ENCODE data around the gene CCDC60. TPM values are rescaled to one million over a fixed set of nuclear protein-coding genes. Genes with fewer than 3 reads are reported as not detected.

Gene CCDC60
- total RNA-seq, 3 donors from 2014 or later = not detected

GRCh38 chr12:119307747-119308146, 26.8 kb upstream of the CCDC60 start:
- TF ChIP-seq POLR2A (IDR thresholded peaks at IDR 0.05) = no peak
- no peak for TF ChIP-seq CTCF (IDR thresholded peaks at IDR 0.05)
- no peak for TF ChIP-seq POLR2AphosphoS5 (IDR thresholded peaks at IDR 0.05)
- H3K27me3 ChIP-seq = no peaks in the 10 kb centered on the region
- no peak overlapping the region for H3K27ac ChIP-seq
- no peaks in the 10 kb centered on the region for H3K36me3 ChIP-seq
- H3K4me3 ChIP-seq = no peak overlapping the region
- intact Hi-C loops (cut with DNase I; ENCODE audit: low total_unique reads) = no loop called here
- no peaks in the 10 kb centered on the region for H3K4me1 ChIP-seq
- H3K9me3 ChIP-seq = peaks cover 0 to 5% of the 10 kb centered on the region in 2 donors
- no peak for DNase-seq (ENCODE audit: low spot score in 2 of 2)

GRCh38 chr12:119308708-119309456, 25.6 kb upstream of the CCDC60 start:
- DNase-seq (ENCODE audit: low spot score in 2 of 2) = no peak
- Histone ChIP-seq H3K27me3 (no peaks in the 10 kb centered on the region), H3K4me3 (no peak overlapping the region), H3K36me3 (no peaks in the 10 kb centered on the region), H3K9me3 (peaks cover 0 to 5% of the 10 kb centered on the region in 2 donors), H3K27ac (no peak overlapping the region), H3K4me1 (no peaks in the 10 kb centered on the region)
- intact Hi-C loops (cut with DNase I; ENCODE audit: low total_unique reads) = no loop called here
- TF ChIP-seq POLR2A (IDR thresholded peaks at IDR 0.05) = no peak
- TF ChIP-seq CTCF (IDR thresholded peaks at IDR 0.05) = no peak
- TF ChIP-seq POLR2AphosphoS5 (IDR thresholded peaks at IDR 0.05) = no peak

GRCh38 chr12:119311878-119312277, 22.7 kb upstream of the CCDC60 start:
- Histone ChIP-seq H3K9me3 (peaks cover 0 to 5% of the 10 kb centered on the region in 2 donors), H3K4me3 (no peak overlapping the region), H3K36me3 (no peaks in the 10 kb centered on the region), H3K4me1 (no peaks in the 10 kb centered on the region), H3K27ac (no peak overlapping the region), H3K27me3 (no peaks in the 10 kb centered on the region)
- intact Hi-C loops (cut with DNase I; ENCODE audit: low total_unique reads) = no loop called here
- no peak for DNase-seq (ENCODE audit: low spot score in 2 of 2)
- TF ChIP-seq POLR2A (IDR thresholded peaks at IDR 0.05) (no peak), CTCF (IDR thresholded peaks at IDR 0.05) (no peak), POLR2AphosphoS5 (IDR thresholded peaks at IDR 0.05) (no peak)

GRCh38 chr12:119312904-119313303, 21.6 kb upstream of the CCDC60 start:
- Histone ChIP-seq H3K27me3 (no peaks in the 10 kb centered on the region), H3K4me3 (no peak overlapping the region), H3K9me3 (peaks cover 0 to 3% of the 10 kb centered on the region in 2 donors), H3K27ac (no peak overlapping the region), H3K4me1 (no peaks in the 10 kb centered on the region), H3K36me3 (no peaks in the 10 kb centered on the region)
- no peak for DNase-seq (ENCODE audit: low spot score in 2 of 2)
- intact Hi-C loops (cut with DNase I; ENCODE audit: low total_unique reads) = no loop called here
- no peak for TF ChIP-seq POLR2AphosphoS5 (IDR thresholded peaks at IDR 0.05)
- TF ChIP-seq POLR2A (IDR thresholded peaks at IDR 0.05) = no peak
- no peak for TF ChIP-seq CTCF (IDR thresholded peaks at IDR 0.05)

GRCh38 chr12:119314290-119314689, 20.2 kb upstream of the CCDC60 start:
- Histone ChIP-seq H3K4me3 (no peak overlapping the region), H3K4me1 (no peaks in the 10 kb centered on the region), H3K36me3 (no peaks in the 10 kb centered on the region), H3K27me3 (no peaks in the 10 kb centered on the region), H3K9me3 (no peaks in the 10 kb centered on the region), H3K27ac (no peak overlapping the region)
- no peak for DNase-seq (ENCODE audit: low spot score in 2 of 2)
- intact Hi-C loops (cut with DNase I; ENCODE audit: low total_unique reads) = no loop called here
- TF ChIP-seq POLR2AphosphoS5 (IDR thresholded peaks at IDR 0.05) (no peak), POLR2A (IDR thresholded peaks at IDR 0.05) (no peak), CTCF (IDR thresholded peaks at IDR 0.05) (no peak)

Data from breast epithelium (tissue), 4 donors.